ENCODE measurements around the gene PRDX2.

DNA sequence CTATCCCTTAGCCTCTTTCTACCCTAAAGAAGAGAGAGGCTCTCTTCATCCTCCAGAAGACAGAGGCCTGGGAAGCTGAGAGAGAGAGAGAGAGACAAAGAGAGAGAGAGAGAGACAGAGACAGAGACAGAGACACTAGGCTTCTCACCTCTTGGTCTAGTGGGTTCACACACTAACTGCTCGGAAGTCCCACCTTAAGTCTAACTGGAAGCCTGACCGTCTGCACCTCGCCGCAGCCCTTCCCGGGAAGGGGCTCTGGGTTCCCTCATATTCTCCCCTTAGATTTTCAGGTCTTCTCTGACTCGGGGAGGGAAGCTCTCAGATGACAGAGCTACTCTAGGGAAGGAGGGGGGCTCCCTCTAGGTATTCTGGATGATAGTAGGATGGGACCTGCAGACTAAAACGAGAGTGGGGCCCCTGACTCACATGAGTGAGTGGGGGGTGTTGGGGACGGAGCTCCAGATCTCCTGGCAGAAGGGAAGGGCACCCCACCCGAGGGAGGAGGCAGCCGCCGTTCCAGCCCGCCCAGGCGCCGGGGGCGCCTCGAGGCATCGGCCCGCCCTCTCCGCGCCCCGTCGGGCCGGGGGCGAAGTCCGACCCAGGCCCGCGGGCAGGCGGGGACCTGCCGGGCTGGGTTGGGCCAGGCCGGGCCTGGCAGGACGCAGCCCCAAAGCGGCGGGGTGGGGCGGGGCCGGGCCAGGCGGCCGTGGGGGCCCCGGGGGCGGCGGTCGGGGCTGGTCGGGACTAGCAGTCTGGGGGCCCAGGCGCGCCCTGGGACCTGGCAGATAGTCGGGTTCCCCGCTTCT is 12.3 kb downstream of the PRDX2 start:
- TF ChIP-seq, protein P1, sequence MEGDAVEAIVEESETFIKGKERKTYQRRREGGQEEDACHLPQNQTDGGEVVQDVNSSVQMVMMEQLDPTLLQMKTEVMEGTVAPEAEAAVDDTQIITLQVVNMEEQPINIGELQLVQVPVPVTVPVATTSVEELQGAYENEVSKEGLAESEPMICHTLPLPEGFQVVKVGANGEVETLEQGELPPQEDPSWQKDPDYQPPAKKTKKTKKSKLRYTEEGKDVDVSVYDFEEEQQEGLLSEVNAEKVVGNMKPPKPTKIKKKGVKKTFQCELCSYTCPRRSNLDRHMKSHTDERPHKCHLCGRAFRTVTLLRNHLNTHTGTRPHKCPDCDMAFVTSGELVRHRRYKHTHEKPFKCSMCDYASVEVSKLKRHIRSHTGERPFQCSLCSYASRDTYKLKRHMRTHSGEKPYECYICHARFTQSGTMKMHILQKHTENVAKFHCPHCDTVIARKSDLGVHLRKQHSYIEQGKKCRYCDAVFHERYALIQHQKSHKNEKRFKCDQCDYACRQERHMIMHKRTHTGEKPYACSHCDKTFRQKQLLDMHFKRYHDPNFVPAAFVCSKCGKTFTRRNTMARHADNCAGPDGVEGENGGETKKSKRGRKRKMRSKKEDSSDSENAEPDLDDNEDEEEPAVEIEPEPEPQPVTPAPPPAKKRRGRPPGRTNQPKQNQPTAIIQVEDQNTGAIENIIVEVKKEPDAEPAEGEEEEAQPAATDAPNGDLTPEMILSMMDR (conservative IDR thresholded peaks at IDR 0.05; ENCODE audit: low read length): no peak
- no peak for TF ChIP-seq EZH2phosphoT487 (IDR thresholded peaks at IDR 0.05; ENCODE audit: borderline replicate concordance)
